IPS DF 19.7 (cell line): ENCODE data around the gene UQCRQ.

Experiments
- DNase-seq: peaks from one replicate; pipeline ENCODE4 v3.0.0-alpha.2; 2013; ENCODE audit warnings: low read depth, low spot score

Gene UQCRQ

GRCh38 chr5:132870801-132871200 is 4.4 kb downstream of the UQCRQ start:
- no peak for DNase-seq

GRCh38 chr5:132871459-132872284 is 5.2 kb downstream of the UQCRQ start:
- DNase-seq: no peak

GRCh38 chr5:132872788-132873118 is 6.3 kb downstream of the UQCRQ start:
- DNase-seq: no peak

- no peak for DNase-seq
These were observed 6.9 kb downstream of the UQCRQ start, which contains the start of gene LEAP2 for GRCh38 chr5:132873119-132873929. Gene LEAP2, plus strand, starts transcription at chr5:132873668. Its CDS starts 27 bp downstream, at chr5:132873695.

GRCh38 chr5:132873930-132874271 is 7.5 kb downstream of the UQCRQ start:
- no peak for DNase-seq

- no peak for DNase-seq
These were observed 9.7 kb downstream of the UQCRQ start for GRCh38 chr5:132876020-132876759.

- no peak for DNase-seq
These were observed 11.0 kb downstream of the UQCRQ start for GRCh38 chr5:132877466-132877865.

GRCh38 chr5:132877938-132878337 is 11.5 kb downstream of the UQCRQ start:
- no peak for DNase-seq

GRCh38 chr5:132883261-132883834 is 16.9 kb downstream of the UQCRQ start:
- peak; percentile 12 for DNase-seq

- no peak for DNase-seq
These were observed 18.1 kb downstream of the UQCRQ start for GRCh38 chr5:132884548-132884947.

GRCh38 chr5:132886064-132886823 is 19.8 kb downstream of the UQCRQ start:
- DNase-seq: no peak

- DNase-seq: no peak
These were observed 20.8 kb downstream of the UQCRQ start for GRCh38 chr5:132887283-132887682.

- no peak for DNase-seq
These were observed 23.1 kb downstream of the UQCRQ start for GRCh38 chr5:132889501-132889900.

- DNase-seq: no peak
These were observed 24.4 kb downstream of the UQCRQ start for GRCh38 chr5:132890817-132891216.

- DNase-seq: no peak
These were observed 29.4 kb downstream of the UQCRQ start for GRCh38 chr5:132895719-132896305.

- DNase-seq: no peak
These were observed 30.2 kb downstream of the UQCRQ start for GRCh38 chr5:132896685-132897084.

GRCh38 chr5:132898094-132898493 is 31.7 kb downstream of the UQCRQ start:
- DNase-seq: no peak

GRCh38 chr5:132901036-132901435 is 34.6 kb downstream of the UQCRQ start:
- no peak for DNase-seq

GRCh38 chr5:132901730-132902129 is 35.3 kb downstream of the UQCRQ start:
- no peak for DNase-seq

- no peak for DNase-seq
These were observed 39.5 kb downstream of the UQCRQ start for GRCh38 chr5:132905938-132906337.

GRCh38 chr5:132907161-132907560 is 40.7 kb downstream of the UQCRQ start:
- DNase-seq: no peak
